ENCODE results near the gene ZBED1. TPM values are rescaled to one million over a fixed set of nuclear protein-coding genes. Genes with fewer than 3 reads are reported as not detected.
"Not testable (repeated sequence)": the region's sequence is repeated elsewhere in the genome, so short reads cannot be mapped to it uniquely, and the experiment has no call there.

The ZBED1 gene
- total RNA-seq, 1 donor from 2014 or later, result 21.5 TPM

DNA sequence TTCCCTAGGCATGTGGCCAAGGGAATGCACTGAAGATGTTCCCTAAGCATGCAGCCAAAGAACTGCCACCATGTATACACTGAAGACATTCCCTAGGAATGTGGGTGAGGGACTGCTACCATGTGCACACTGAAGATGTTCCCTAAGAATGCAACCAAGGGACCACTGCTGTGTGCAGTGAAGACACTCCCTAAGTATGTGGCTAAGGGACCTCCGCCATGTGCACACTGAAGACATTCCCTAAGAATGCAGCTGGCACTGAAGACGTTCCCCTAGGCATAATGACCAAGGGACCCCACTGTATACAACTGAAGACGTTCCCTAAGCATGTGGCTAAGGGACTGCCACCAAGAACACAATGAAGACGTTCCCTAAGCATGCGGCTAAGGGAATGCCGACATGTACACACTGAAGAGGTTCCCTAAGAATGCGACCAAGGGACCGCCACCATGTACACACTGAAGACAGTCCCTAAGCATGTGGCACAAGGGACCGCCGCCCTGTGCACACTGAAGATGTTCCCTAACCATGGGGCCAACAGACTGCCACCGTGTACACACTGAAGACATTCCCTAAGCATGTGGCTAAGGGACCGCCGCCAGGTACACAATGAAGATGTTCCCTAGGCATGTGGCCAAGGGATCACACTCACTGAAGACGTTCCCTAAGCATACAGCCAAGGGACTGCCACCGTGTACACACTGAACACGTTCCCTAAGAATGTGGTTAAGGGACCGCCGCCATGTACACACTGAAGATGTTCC is 25.6 kb downstream of the ZBED1 start:
- no peak for DNase-seq (ENCODE audit: low spot score)

DNA sequence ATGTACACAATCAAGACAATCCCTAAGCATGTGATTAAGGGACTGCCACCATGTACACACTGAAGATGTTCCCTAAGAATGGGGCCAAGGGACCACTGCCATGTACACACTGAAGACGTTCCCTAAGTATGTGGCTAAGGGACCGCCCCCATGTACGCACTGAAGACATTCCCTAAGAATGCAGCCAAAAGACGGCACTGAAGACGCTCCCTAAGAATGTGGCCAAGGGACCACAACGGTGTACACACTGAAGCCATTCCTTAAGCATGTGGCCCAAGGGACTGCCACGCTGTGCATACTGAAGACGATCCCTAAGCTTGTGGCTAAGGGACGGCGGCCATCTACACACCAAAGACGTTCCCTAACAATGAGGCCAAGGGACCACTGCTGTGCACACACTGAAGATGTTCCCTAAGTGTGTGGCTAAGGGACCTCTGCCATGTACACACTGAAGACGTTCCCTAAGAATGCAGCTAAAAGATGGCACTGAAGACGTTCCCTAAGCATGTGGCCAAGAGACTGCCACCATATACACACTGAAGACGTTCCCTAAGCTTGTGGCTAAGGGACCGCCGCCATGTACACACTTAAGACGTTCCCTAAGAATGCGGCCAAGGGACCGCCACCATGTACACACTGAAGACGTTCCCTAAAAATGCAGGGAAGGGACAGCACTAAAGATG is 26.4 kb downstream of the ZBED1 start:
- DNase-seq (ENCODE audit: low spot score), result no peak

DNA sequence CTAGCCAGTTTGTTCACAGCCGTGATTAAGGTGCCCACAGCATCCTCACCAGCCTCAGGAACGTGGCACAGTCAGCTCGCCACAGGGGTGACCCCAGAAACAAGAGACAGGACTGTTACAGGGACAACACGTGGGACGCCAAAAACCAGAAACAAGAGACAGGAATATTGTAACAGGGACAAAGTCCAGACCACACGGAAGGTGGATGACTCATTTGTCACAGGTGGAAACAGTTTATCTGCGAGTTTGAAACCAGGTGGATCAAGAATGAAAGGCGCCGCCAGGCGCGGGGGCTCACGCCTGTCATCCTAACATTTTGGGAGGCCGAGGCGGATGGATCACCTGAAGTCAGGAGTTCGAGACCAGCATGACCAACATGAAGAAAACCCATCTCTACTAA is 27.7 kb downstream of the ZBED1 start:
- DNase-seq (ENCODE audit: low spot score), result not testable (repeated sequence)

DNA sequence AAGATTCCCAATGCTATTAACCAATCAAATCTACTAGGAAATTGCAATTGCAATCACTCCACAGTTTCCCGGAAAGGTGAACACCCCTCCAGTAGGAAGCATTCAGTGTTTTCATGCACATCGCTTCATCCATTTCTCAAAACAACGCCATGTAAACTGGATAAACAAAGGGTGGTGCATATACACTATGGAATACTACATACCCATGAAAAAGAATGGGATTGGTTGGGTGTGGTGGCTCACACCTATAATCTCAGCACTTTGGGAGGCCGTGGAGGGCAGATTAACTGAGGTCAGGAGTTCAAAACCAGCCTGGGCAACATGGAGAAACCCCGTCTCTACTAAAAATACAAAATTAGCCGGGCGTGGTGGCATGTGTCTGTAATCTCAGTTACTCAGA is 29.1 kb downstream of the ZBED1 start:
- DNase-seq (ENCODE audit: low spot score), result no peak

DNA sequence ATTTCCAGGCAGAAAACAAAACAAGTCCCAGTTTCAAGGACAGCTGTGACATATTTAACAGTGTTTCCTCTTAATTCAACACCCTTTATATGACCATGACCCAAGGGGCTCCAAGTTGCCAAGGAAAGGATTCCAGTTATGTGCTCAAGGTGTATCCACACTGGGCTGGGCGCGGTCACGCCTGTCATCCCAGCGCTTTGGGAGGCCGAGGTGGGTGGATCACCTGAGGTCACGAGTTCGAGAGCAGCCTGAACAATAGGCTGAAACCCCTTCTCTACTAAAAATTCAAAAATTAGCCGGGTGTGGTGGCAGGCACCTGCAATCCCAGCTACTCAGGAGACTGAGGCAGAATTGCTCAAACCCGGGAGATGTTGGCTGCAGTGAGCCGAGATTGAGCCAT is 29.6 kb downstream of the ZBED1 start:
- not testable (repeated sequence) for DNase-seq (ENCODE audit: low spot score)

DNA sequence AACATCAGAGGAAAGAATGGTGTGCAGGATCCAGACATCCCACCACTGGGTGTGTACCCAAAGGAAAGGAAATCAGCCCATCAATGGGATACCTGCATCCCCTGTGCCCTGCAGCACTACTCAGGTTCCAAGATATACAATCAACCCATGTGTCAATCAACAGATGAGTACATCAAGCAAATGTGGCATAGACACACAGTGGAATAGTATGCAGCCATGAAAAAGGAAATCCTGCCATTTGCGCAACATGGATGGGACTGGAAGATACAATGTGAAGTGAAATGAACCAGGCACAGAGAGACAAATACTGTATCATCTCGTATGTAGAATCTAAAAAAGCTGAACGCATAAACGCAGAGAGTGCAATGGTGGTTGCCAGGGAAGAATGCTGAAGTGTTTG is 30.9 kb downstream of the ZBED1 start:
- not testable (repeated sequence) for DNase-seq (ENCODE audit: low spot score)

DNA sequence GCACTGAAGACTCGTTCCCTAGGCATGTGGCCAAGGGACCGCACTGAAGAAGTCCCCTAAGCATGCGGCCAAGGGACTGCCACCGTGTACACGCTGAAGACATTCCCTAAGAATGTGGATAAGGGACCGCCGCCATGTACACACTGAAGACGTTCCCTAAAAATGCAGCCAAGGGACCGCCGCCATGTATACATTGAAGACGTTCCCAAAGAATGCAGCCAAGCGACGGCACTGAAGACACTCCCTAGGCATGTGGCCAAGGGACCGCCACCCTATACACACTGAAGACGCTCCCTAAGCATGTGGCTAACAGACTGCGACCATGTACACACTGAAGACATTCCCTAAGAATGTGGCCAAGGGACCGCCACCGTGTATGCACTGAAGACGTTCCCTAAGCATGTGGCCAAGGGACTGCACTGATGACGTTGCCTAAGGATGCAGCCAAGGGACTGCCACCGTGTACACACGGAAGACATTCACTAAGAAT is 31.5 kb downstream of the ZBED1 start:
- no peak for DNase-seq (ENCODE audit: low spot score)

DNA sequence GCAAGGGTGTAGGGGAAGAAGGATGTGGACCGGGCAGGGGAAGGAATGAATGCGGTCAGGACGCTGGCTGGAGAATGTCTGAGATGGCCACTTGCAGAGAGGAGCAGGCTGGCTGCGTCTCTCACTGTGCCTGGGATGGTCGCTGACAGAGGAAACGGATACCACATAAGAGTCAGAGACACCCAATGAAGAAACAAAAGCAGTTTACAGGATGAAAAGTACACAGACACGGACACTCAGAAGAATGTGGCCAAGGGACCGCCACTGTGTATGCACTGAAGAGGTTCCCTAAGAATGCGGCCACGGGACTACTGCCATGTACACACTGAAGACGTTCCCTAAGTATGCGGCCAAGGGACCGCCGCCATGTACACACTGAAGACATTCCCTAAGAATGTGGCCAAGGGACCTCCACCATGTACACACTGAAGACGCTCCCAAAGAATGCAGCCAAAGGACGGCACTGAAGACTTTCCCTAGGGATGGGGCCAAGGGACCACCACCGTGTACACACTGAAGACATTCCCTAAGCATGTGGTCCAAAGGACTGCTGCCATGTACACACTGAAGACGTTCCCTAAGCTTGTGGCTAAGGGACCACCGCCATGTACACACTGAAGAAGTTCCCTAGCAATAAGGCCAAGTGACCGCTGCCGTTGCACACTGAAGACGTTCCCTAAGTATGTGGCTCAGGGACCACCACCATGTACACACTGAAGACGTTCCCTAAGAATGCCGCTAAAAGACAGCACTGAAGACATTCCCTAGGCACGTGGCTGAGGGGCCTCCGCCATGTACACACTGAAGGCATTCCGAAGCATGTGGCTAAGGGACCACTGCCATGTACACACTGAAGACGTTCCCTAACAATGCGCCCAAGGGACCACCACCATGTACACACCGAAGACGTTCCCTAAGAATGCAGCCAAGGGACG is 32.2 kb downstream of the ZBED1 start:
- no peak for DNase-seq (ENCODE audit: low spot score)

DNA sequence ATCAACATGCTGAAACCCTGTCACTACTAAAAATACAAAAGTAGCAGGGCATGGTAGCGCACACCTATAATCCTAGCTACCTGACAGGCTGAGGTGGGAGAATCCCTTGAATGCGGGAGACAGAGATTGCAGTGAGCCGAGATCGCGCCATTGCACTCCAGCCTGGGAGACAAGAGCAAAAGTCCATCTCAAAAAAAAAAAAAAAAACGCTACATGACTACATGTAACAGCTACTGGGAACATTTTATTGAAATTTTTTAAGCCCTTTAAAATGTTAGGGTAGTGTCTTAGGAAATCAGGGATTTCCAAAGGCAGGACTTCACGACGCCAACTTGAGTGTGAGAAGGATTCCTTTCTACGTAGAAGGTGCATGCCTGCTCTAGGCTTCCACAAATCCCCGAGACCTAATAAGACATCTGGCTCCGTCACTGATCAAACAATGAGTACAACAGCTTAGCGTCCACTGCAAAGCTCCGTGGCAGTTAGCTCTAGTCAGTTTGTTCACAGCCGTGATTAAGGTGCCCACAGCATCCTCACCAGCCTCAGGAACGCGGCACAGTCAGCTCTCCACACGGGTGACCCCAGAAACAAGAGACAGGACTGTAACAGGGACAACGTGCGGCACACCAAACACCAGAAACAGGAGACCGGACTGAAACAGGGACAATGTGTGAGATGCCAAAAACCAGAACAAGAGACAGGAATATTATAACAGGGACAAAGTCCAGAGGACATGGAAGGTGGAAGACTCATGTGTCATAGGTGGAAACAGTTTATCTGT is 33.7 kb downstream of the ZBED1 start:
- no peak for DNase-seq (ENCODE audit: low spot score)

DNA sequence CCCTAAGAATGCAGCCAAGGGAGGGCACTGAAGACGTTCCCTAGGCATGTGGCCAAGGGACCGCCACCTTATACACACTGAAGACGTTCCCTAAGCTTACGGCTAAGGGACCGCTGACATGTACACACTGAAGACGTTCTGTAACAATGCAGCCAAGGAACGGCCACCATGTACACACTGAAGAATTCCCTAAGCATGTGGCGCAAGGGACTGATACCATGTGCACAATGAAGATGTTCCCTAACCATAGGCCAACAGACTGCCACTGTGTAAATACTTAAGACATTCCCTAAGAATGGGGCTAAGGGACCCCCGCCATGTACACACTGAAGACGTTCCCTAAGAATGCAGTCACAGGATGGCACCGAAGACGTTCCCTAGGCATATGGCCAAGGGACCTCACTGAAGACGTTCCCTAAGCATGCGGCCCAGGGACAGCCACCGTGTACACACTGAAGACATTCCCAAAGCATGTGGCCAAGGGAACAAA is 36.1 kb downstream of the ZBED1 start:
- DNase-seq (ENCODE audit: low spot score), result no peak

DNA sequence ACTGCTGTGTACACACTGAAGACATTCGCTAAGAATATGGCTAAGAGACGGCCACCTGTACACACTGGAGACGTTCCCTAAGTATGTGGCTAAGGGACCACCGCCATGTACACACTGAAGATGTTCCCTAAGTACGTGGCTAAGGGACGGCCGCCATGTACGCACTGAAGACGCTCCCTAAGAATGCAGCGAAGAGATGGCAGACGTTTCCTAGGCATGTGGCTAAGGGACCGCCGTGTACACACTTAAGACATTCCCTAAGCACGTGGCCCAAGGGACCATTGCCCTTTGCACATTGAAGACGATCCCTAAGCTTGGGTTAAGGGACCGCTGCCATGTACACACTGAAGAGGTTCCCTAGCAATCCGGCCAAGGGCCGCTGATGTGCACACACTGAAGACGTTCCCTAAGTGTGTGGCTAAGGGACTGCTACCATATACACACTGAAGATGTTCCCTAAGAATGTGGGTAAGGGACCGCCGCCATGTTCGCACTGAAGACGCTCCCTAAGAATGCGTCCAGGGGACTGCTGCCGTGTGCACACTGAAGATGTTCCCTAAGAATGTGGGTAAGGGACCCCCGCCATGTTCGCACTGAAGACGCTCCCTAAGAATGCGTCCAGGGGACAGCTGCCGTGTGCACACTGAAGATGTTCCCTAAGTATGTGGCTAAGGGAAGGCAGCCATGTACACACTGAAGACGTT is 36.7 kb downstream of the ZBED1 start:
- DNase-seq (ENCODE audit: low spot score), result no peak

DNA sequence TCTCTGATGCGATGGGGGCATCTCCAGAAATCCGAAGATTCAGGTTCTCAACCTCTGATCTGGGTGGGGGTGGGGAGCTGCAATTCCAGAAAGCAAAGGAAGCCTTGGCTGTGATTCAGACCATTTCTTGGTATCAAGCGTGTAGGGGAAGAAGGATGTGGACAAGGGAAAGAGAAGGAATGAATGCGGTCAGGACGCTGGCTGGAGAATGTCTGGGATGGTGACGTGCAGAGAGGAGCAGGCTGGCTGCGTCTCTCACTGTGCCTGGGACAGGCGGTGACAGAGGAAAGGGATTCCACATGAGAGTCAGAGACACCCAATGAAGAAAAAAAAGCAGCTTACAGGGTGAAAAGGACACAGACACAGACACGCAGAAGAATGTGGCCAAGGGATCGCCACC is 37.3 kb downstream of the ZBED1 start:
- not testable (repeated sequence) for DNase-seq (ENCODE audit: low spot score)

DNA sequence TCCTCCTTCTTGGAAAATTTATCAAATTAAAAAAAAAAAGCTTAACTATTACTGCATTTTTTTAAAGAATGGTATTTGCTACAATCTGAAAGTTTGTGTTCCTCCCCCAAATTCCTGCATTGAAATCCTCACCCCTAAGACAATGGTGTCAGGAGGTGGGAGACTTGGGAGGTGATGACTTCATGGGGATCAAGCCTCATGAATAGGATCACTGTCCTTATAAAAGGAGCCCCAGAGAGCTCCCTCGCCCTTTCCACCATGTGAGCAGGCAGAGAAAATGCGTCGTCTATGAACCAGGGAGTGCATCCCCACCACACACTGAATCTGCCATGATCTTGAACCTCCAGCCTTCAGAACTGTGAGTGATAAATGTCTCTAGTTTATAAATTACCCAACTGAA is 38.0 kb downstream of the ZBED1 start:
- no peak for DNase-seq (ENCODE audit: low spot score)

DNA sequence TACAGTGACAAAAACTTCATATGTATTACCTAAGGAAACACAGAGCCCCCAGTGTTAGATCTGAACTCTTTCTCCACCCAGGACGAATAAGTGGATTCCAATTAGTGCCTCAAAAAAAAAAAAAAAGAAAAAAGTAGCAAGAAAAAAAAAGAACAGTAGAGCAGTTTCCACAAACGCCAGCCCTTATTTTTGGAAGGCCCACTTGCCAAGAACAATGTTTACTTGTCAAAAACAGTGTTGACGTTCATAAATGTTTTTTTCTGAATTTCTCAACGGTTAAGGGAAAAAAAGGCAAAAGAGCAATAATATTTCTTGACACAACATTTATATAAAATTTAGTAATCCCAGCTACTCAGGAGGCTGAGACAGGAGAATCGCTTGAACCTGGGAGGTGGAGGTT is 38.7 kb downstream of the ZBED1 start:
- no peak for DNase-seq (ENCODE audit: low spot score)

DNA sequence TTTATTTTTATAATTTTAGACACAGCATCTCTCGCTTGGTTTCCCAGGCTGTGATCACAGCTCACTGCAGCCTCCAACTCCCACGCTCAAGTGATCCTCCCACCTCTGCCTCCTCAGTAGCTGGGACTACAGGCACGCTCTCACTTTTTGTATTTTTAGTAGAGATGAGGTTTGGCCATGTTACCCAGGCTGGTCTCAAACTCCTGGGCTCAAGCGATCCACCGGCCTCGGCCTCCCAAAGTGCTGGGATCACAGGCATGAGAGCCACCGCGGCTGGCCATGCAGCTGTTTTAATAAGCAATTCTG is 39.1 kb downstream of the ZBED1 start:
- no peak for DNase-seq (ENCODE audit: low spot score)

DNA sequence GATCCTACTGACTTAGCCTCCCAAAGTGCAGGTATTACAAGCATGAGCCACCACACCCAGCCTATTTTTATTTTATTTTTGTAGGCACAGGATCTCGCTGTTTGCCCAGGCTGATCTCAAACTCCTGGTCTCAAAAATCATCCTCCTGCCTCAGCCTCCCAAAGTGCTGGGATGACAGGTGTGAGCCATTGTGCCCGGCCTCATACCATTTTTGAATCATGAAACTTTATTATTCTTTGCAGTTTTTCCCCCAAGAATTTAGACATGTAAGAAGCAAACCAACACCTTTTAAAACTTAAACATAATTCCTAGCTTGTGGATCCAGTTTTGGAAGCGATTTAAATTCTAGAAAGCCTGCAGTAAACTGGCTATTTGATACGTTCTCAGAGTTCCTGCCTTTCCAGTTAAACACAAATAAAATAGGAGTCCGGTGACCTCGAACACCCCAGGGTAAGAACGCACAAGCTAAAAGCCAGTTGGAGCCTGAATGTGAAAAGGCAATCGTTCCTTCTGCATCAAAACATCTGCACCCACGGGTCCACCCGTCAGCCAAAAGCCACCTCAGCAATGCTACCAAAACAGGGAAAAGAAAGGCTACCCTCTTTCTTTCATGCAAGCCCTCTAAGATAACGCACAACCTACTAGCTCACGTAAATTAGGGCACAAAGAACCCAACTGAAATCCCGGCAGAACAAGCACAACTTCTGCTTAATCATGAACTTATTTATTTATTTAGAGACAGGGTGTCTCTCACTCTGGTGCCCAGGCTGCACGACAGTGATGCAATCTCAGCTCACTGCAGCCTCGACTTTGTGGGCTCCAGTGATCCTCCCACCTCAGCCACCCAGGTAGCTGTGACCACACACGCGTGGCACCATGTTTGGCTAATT is 39.7 kb downstream of the ZBED1 start:
- DNase-seq (ENCODE audit: low spot score), result not testable (repeated sequence)

DNA sequence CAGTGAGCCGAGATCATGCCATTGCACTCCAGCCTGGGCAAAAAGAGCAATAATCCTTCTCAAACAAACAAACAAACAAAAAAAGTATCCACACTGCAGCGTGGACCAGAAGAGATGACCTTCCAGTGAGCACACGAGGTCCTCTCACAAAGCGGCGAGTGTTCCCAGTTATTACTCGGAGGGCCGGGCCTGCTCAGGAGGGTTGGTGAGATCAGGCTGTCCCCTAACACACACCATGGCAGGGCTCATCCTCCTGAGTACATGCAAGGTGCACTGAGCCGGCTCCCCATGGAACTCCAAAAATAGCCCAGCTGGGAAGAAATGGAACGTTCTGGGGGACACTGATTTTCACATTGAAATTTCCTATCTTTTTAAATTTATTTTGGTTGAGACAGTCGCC is 40.7 kb downstream of the ZBED1 start:
- not testable (repeated sequence) for DNase-seq (ENCODE audit: low spot score)

DNA sequence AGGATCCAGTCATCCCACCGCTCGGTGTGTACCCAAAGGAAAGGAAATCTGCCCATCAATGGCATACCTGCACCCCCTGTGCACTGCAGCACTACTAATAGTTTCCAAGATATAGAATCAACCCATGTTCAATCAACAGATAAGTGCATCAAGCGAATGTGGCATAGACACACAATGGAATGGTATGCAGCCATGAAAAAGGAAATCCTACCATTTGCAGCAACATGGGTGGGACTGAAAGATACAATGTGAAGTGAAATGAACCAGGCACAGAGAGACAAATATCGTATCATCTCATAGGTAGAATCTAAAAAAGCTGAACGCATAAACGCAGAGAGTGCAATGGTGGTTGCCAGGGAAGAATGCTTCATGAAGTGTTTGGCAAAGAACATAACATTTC is 42.5 kb downstream of the ZBED1 start:
- no peak for DNase-seq (ENCODE audit: low spot score)

DNA sequence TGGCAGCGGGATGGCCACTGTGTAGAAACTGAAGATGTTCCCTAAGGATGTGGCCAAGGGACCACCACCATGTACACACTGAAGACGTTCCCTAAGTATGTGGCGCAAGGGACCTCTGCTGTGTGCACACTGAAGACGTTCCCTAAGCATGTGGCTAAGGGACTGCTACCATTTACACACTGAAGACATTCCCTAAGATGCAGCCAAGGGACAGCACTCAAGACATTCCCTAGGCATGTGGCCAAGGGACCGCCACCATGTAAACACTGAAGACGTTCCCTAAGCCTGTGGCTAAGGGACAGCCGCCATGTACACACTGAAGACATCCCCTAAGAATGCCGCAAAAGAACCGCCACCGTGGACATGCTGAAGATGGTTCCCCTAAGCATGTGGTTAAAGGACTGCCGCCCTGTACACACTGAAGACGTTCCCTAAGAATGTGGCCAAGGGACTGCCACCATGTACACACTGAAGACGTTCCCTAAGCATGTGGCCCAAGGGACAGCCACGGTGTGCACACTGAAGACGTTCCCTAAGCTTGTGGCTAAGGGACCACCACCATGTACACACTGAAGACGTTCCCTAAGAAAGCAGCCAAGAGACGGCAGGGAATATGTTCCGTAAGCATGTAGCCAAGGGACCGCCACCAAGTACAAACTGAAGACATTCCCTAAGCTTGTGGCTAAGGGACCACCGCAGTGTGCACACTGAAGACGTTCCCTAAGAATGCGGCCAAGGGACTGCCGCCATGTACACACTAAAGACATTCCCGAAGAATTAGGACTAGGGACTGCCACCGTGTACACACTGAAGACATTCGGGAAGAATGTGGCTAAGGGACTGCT is 43.3 kb downstream of the ZBED1 start:
- DNase-seq (ENCODE audit: low spot score), result no peak
